Endodermal cell (in vitro differentiated cells): ENCODE results near the gene CSF3R. TPM values are rescaled to one million over a fixed set of nuclear protein-coding genes. Genes with fewer than 3 reads are reported as not detected.

Experiments
- DNase-seq: peaks from one replicate; pipeline ENCODE4 v3.0.0-alpha.2; 2017
- H3K27ac ChIP-seq: 2 replicates; pipeline ENCODE4 v1.5.1; 2013; ENCODE audit warnings: mild to moderate bottlenecking, low read depth, low read length, moderate library complexity
- H3K27me3 ChIP-seq: 2 replicates; pipeline ENCODE4 v1.6.1; 2013; ENCODE audit warnings: mild to moderate bottlenecking, low read length, moderate library complexity; ENCODE audit not compliant: insufficient read depth, control insufficient read depth, poor library complexity, severe bottlenecking
- H3K36me3 ChIP-seq: 2 replicates; pipeline ENCODE4 v1.7.0; 2013; ENCODE audit warnings: mild to moderate bottlenecking, low read length, moderate library complexity; ENCODE audit not compliant: control insufficient read depth, insufficient read depth
- H3K4me1 ChIP-seq: one replicate; pipeline ENCODE4 v1.7.0; 2013; ENCODE audit warnings: low read length; ENCODE audit not compliant: control insufficient read depth, insufficient read depth
- H3K4me3 ChIP-seq: 2 replicates; pipeline ENCODE4 v1.5.1; 2013; ENCODE audit warnings: mild to moderate bottlenecking, low read length, moderate library complexity
- H3K9ac ChIP-seq: 2 replicates; pipeline ENCODE4 v1.6.1; 2013; ENCODE audit warnings: mild to moderate bottlenecking, low read length, moderate library complexity; ENCODE audit not compliant: poor library complexity, severe bottlenecking; ENCODE audit errors: extremely low read depth
- H3K9me3 ChIP-seq: 2 replicates; pipeline ENCODE4 v1.6.1; 2013; ENCODE audit warnings: mild to moderate bottlenecking, low read length, moderate library complexity; ENCODE audit not compliant: control insufficient read depth
- H3K27ac Mint-ChIP-seq: 2 replicates; pipeline ENCODE4 v1.8.0; 2020; ENCODE audit warnings: mixed read lengths
- H3K27me3 Mint-ChIP-seq: 2 replicates; pipeline ENCODE4 v1.8.0; 2021; ENCODE audit warnings: mild to moderate bottlenecking, mixed read lengths; ENCODE audit not compliant: insufficient read depth
- H3K36me3 Mint-ChIP-seq: 2 replicates; pipeline ENCODE4 v1.8.0; 2020; ENCODE audit warnings: low read depth, mixed read lengths
- H3K4me1 Mint-ChIP-seq: 2 replicates; pipeline ENCODE4 v1.8.0; 2020; ENCODE audit warnings: mixed read lengths
- H3K4me3 Mint-ChIP-seq: 2 replicates; pipeline ENCODE4 v1.8.0; 2020; ENCODE audit warnings: mild to moderate bottlenecking, moderate library complexity, mixed read lengths
- H3K9me3 Mint-ChIP-seq: 2 replicates; pipeline ENCODE4 v1.8.0; 2020; ENCODE audit warnings: mild to moderate bottlenecking, mixed read lengths
- WGBS, 2 experiments: methylation state at CpG; one replicate each; pipeline versions ENCODE4 v1.1.5 to v1.1.7; 2013; ENCODE audit warnings: missing lambda C conversion rate in 2 of 2, mixed read lengths in 1 of 2; ENCODE audit not compliant: insufficient coverage in 1 of 2, insufficient read length in 1 of 2; 5-methylcytosine and 5-hydroxymethylcytosine counted together
- long read RNA-seq, 4 experiments: library from polyadenylated mRNA in 2 of 4; library from RNA in 1 of 4; library from capped mRNA in 1 of 4; stranded (forward) in 3 of 4; unstranded in 1 of 4; transcript quantifications; one replicate each; pipeline ENCODE4 v2.0.0, GENCODE V29; 2020 to 2021; ENCODE audit warnings: inconsistent platforms in 1 of 4
- polyA plus RNA-seq, 2 experiments: library from polyadenylated mRNA; stranded (reverse); fragments of 50-300 nt; gene quantifications; one replicate each; pipeline ENCODE4 v1.2.3, GENCODE V29; 2013
- total RNA-seq, 2 donors: library from RNA; stranded (reverse); fragmentation: NEBNext Ultra II Directional in 1 of 2; extraction: Animal tissue kit (Norgen Biotek cat#: 25700) in 1 of 2; gene quantifications; 2 replicates in 1 of 2; 3 replicates in 1 of 2; pipeline ENCODE4 v1.2.1, GENCODE V29; 2021
- TF ChIP-seq, protein P1 (sequence below): fragments of 200-600 bp; sonication (generic); conservative IDR thresholded peaks from 2 replicates; pipeline ENCODE4 v1.5.0; 2021; ENCODE audit warnings: antibody characterized with exemption, mild to moderate bottlenecking

CSF3R gene
- 1 to 10 TPM; 1.5 TPM for total RNA-seq
- polyA plus RNA-seq (2013, experiment 1 of 2), result 0.50 TPM
- 0.17 TPM for polyA plus RNA-seq (2013, experiment 2 of 2)
- long read RNA-seq, experiment 1, result 0 reads
- long read RNA-seq, experiment 2, partial matches to known transcripts, result 0 of 3 reads
- long read RNA-seq, experiment 2, other reads (novel, unspliced or antisense), result 2 of 3 reads
- long read RNA-seq, experiment 3, partial matches to known transcripts, result 0 of 1 reads
- long read RNA-seq, experiment 3, other reads (novel, unspliced or antisense), result 1 of 1 reads
- long read RNA-seq, experiment 4, result 0 reads

DNA sequence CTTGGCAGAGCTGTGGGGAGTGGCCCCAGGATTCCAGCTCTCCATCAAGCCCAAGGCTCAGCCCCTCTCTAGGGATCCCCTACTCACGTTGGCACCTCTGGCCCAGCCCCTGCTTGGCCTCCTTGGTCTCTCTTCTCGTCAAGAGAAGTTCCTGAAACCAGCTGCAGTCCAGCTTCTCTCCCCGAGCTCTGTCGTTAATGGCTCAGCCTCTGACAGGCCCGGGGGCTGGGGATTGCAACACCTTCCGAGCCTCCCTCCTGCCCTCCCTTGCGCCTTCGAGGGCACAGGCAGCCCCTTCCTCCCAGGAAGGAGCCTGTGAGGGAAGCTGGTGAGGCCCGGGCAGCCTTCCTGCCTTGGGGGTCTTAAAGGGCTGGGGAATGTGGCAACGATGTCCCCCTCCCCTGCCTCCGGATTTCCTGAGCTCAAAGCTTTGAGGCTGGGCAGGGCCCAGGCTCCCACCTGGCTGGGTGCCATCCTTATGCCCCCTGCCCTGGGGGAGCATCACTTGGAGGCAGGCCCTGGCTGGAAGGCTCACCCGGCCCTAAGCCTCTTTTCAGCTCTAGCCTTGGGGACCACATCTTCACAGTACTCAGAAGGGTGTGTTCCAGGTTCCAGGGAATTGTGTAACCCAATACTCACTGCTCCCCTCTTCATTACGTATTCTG is at the start of gene CSF3R:
Gene CSF3R (minus strand): TSS at position 190 of the 665 bp plus-strand sequence. CDS start 3,417 bp downstream, outside the sequence.
- peak within 1 kb of the TSS; percentile 10 for H3K27ac Mint-ChIP-seq
- peak within 1 kb of the TSS; percentile 18 for H3K4me3 Mint-ChIP-seq

DNA sequence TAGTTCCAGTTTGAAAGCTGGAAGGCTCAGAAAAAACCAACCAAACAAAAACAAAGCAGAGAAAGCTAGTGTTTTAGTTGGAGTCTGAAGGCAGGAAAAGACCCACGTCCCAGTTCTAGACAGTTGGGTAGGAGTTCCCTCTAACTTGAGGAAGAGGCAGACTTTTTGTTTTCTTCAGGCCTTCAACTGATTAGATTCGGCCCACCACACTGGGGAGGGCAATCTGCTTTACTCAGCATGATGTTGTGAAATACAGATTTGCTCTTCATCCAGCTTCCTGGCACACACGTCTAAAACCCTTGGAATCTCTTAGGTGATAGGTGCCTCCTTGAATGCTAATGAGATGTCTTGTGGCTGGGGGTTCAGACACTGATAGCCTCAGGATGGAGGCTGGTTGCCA is 49.1 kb upstream of the CSF3R start:
- peaks cover 1% of the 10 kb centered on the region for H3K27me3 Mint-ChIP-seq
- TF ChIP-seq, protein P1, sequence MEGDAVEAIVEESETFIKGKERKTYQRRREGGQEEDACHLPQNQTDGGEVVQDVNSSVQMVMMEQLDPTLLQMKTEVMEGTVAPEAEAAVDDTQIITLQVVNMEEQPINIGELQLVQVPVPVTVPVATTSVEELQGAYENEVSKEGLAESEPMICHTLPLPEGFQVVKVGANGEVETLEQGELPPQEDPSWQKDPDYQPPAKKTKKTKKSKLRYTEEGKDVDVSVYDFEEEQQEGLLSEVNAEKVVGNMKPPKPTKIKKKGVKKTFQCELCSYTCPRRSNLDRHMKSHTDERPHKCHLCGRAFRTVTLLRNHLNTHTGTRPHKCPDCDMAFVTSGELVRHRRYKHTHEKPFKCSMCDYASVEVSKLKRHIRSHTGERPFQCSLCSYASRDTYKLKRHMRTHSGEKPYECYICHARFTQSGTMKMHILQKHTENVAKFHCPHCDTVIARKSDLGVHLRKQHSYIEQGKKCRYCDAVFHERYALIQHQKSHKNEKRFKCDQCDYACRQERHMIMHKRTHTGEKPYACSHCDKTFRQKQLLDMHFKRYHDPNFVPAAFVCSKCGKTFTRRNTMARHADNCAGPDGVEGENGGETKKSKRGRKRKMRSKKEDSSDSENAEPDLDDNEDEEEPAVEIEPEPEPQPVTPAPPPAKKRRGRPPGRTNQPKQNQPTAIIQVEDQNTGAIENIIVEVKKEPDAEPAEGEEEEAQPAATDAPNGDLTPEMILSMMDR, result no peak
- no peak for DNase-seq
- H3K9me3 Mint-ChIP-seq, result peaks cover 5% of the 10 kb centered on the region
- Histone ChIP-seq H3K9ac (no peak overlapping the region), H3K9me3 (peaks cover 5% of the 10 kb centered on the region), H3K27me3 (no peaks in the 10 kb centered on the region), H3K4me3 (no peak overlapping the region), H3K4me1 (no peaks in the 10 kb centered on the region), H3K36me3 (no peaks in the 10 kb centered on the region), H3K27ac (no peak overlapping the region)
- no peak overlapping the region for H3K4me3 Mint-ChIP-seq
- H3K36me3 Mint-ChIP-seq, result no peaks in the 10 kb centered on the region
- H3K27ac Mint-ChIP-seq, result no peak overlapping the region
- peaks cover 6% of the 10 kb centered on the region for H3K4me1 Mint-ChIP-seq
- 85 to 100% methylated on average over 2 to 3 of the region's 3 CpGs for WGBS, 2 experiments

More for the DNA sequence above, at the start of gene CSF3R:
- H3K9ac ChIP-seq, result no peak within 1 kb of the TSS
- TF ChIP-seq, protein P1, result no peak
- Mint-ChIP-seq H3K36me3 (no peaks in the 10 kb centered on the region), H3K27me3 (peaks cover 16% of the 10 kb centered on the region), H3K9me3 (peaks cover 5% of the 10 kb centered on the region), H3K4me1 (peaks cover 14% of the 10 kb centered on the region)
- peak; percentile 65 for DNase-seq
- whole genome bisulfite sequencing, 2 experiments, result 72 to 76% methylated on average over 9 to 13 of the region's 13 CpGs
- H3K36me3 ChIP-seq, result no peaks in the 10 kb centered on the region
- peaks cover 11% of the 10 kb centered on the region for H3K4me1 ChIP-seq
- H3K9me3 ChIP-seq, result no peaks in the 10 kb centered on the region
- H3K27me3 ChIP-seq, result no peaks in the 10 kb centered on the region
- H3K4me3 ChIP-seq, result no peak within 1 kb of the TSS
- H3K27ac ChIP-seq, result no peak within 1 kb of the TSS

DNA sequence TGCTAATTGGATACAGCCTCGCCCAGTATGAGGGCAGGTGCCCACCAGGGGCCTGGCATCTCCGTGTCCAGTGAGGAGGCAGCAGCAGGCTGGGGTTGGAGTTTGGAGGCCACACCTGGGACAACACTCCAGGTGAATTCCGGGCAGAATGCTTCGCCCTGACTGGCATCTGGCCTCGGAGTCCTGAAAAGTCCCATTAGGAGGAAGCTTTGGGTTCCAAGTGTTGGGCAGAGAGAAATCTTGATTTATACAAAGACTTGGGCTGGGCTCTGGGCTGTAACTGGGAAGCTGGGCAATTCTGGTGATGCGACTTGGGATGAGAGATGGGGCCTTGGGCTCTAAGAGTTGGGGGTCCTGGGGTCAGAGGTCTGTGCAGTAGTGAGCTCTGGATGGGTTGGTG is 48.1 kb upstream of the CSF3R start:
- peaks cover 6% of the 10 kb centered on the region for H3K4me1 Mint-ChIP-seq

More for the DNA sequence above, 48.1 kb upstream of the CSF3R start:
- Histone ChIP-seq H3K27ac (no peak overlapping the region), H3K27me3 (no peaks in the 10 kb centered on the region), H3K36me3 (no peaks in the 10 kb centered on the region), H3K4me3 (no peak overlapping the region), H3K9me3 (peaks cover 5% of the 10 kb centered on the region), H3K9ac (no peak overlapping the region), H3K4me1 (no peaks in the 10 kb centered on the region)
- peaks cover 5% of the 10 kb centered on the region for H3K9me3 Mint-ChIP-seq
- WGBS, 2 experiments, result 86 to 91% methylated on average over 1 to 6 of the region's 6 CpGs
- peak overlapping the region; percentile 35 for H3K27ac Mint-ChIP-seq
- H3K36me3 Mint-ChIP-seq, result no peaks in the 10 kb centered on the region
- H3K27me3 Mint-ChIP-seq, result peaks cover 1% of the 10 kb centered on the region
- no peak overlapping the region for H3K4me3 Mint-ChIP-seq
- no peak for DNase-seq
- TF ChIP-seq, protein P1, result no peak
